ENCODE measurements around the gene TRPM2.

- TF ChIP-seq POLR2A (IDR thresholded peaks at IDR 0.05) (no peak), CTCF (IDR thresholded peaks at IDR 0.05) (no peak), POLR2AphosphoS5 (IDR thresholded peaks at IDR 0.05) (no peak)
These were observed 91.0 kb downstream of the TRPM2 start for GRCh38 chr21:44444286-44444931.

All from stomach (tissue), 4 donors.